Fibroblast of the aortic adventitia (primary cell): ENCODE data around the gene ETFBKMT. TPM values are rescaled to one million over a fixed set of nuclear protein-coding genes. Genes with fewer than 3 reads are reported as not detected.

ENCODE experiments used
- DNase-seq: peaks from one replicate; pipeline ENCODE4 v3.0.0-alpha.2; 2010; ENCODE audit warnings: low read depth
- H3K4me3 ChIP-seq: 2 replicates; pipeline ENCODE4 v1.5.1; 2011; ENCODE audit warnings: low read depth, mild to moderate bottlenecking, control low read depth, low read length, moderate library complexity
- CTCF ChIP-seq: IDR thresholded peaks from 2 replicates; pipeline ENCODE4 v1.5.1; 2011; ENCODE audit warnings: mild to moderate bottlenecking, low read length, control low read depth, inconsistent platforms; ENCODE audit not compliant: insufficient read depth
- total RNA-seq: library from RNA; depleted of rRNA; stranded (reverse); fragments of >200 nt; gene quantifications from 2 replicates; pipeline ENCODE4 v1.2.3, GENCODE V29; 2012; ENCODE audit warnings: low replicate concordance

ETFBKMT gene
- total RNA-seq, result 4.9 and 6.2 TPM in 2 replicates

GRCh38 chr12:31659087-31659942 is at the start of gene ETFBKMT:
Gene ETFBKMT (plus strand): TSS chr12:31659688. CDS start chr12:31661954, 2,266 bp downstream.
- peak; percentile 80 for DNase-seq
- TF ChIP-seq CTCF, result no peak
- H3K4me3 ChIP-seq, result peak within 1 kb of the TSS; percentile 92

- no peak for TF ChIP-seq CTCF
These were observed 46.7 kb upstream of the ETFBKMT start for GRCh38 chr12:31612819-31613218.

GRCh38 chr12:31618228-31619025 is 41.1 kb upstream of the ETFBKMT start:
- no peak for TF ChIP-seq CTCF
- peak; percentile 74 for DNase-seq
- no peak overlapping the region for H3K4me3 ChIP-seq

More at GRCh38 chr12:31612819-31613218, 46.7 kb upstream of the ETFBKMT start:
- H3K4me3 ChIP-seq, result no peak overlapping the region
- no peak for DNase-seq

GRCh38 chr12:31620311-31620710 is 39.2 kb upstream of the ETFBKMT start:
- no peak for TF ChIP-seq CTCF
- no peak overlapping the region for H3K4me3 ChIP-seq
- DNase-seq, result no peak

- TF ChIP-seq CTCF, result no peak
- DNase-seq, result no peak
- H3K4me3 ChIP-seq, result no peak overlapping the region
These were observed 37.5 kb upstream of the ETFBKMT start for GRCh38 chr12:31622038-31622437.

GRCh38 chr12:31626270-31626995 is 33.1 kb upstream of the ETFBKMT start:
- DNase-seq, result no peak
- no peak for TF ChIP-seq CTCF
- H3K4me3 ChIP-seq, result no peak overlapping the region
